Common myeloid progenitor, CD34-positive (primary cell): Measurements from ENCODE around the gene FGFR3. TPM values are rescaled to one million over a fixed set of nuclear protein-coding genes. Genes with fewer than 3 reads are reported as not detected.

Experiments
- CTCF ChIA-PET: fragments of 350-600 bp; sonication (Branson Sonifier 250); formaldehyde crosslinking; loops from one replicate; lab custom pipeline; 2021; ENCODE audit warnings: antibody characterized with exemption; lab: Charles Lee
- POLR2A ChIA-PET: fragments of 350-600 bp; sonication (Branson Sonifier 250); formaldehyde crosslinking; loops from one replicate; lab custom pipeline; 2021; ENCODE audit warnings: antibody characterized with exemption; lab: Charles Lee
- DNase-seq, 3 donors: peaks; one replicate each; pipeline versions ENCODE4 v3.0.0 to v3.0.0-alpha.2; 2013
- H3K27ac ChIP-seq, 2 experiments: 1 replicate in 1 of 2; 2 replicates in 1 of 2; pipeline ENCODE4 v1.7.0; 2013; ENCODE audit warnings: inconsistent platforms in 2 of 2, low read length in 2 of 2, mild to moderate bottlenecking in 2 of 2, low read depth in 1 of 2, moderate library complexity in 1 of 2; ENCODE audit not compliant: severe bottlenecking in 2 of 2, insufficient read depth in 1 of 2, poor library complexity in 1 of 2
- H3K27me3 ChIP-seq, 5 experiments: replicated peaks in 2 of 5; 1 replicate in 3 of 5; 2 replicates in 2 of 5; pipeline versions ENCODE4 v1.6.1 to v1.7.0; 2013; ENCODE audit warnings: low read length in 4 of 5, mild to moderate bottlenecking in 2 of 5, moderate library complexity in 2 of 5, inconsistent platforms in 1 of 5; ENCODE audit not compliant: insufficient read depth in 5 of 5, control insufficient read depth in 4 of 5
- H3K36me3 ChIP-seq, 4 experiments: 1 replicate in 2 of 4; 2 replicates in 2 of 4; pipeline versions ENCODE4 v1.6.1 to v1.7.0; 2013; ENCODE audit warnings: low read length in 3 of 4, control low read depth in 1 of 4, mild to moderate bottlenecking in 1 of 4; ENCODE audit not compliant: control insufficient read depth in 4 of 4, insufficient read depth in 4 of 4
- H3K4me1 ChIP-seq, 4 experiments: 1 replicate in 3 of 4; 2 replicates in 1 of 4; pipeline versions ENCODE4 v1.6.1 to v1.7.1; 2013; ENCODE audit warnings: low read length in 3 of 4, mild to moderate bottlenecking in 3 of 4, control low read depth in 1 of 4, inconsistent platforms in 1 of 4, moderate library complexity in 1 of 4; ENCODE audit not compliant: control insufficient read depth in 4 of 4, insufficient read depth in 4 of 4; ENCODE audit errors: control extremely low read depth in 1 of 4
- H3K4me3 ChIP-seq, 7 experiments: 1 replicate in 4 of 7; 2 replicates in 3 of 7; pipeline versions ENCODE4 v1.5.1 to v1.7.0; 2013; ENCODE audit warnings: mild to moderate bottlenecking in 7 of 7, low read length in 6 of 7, moderate library complexity in 6 of 7, inconsistent platforms in 2 of 7, low read depth in 2 of 7, control low read depth in 1 of 7; ENCODE audit not compliant: insufficient read depth in 4 of 7, control insufficient read depth in 1 of 7; ENCODE audit errors: extremely low read depth in 1 of 7
- H3K9me3 ChIP-seq, 5 experiments: 1 replicate in 4 of 5; 2 replicates in 1 of 5; pipeline versions ENCODE4 v1.6.1 to v1.7.1; 2013; ENCODE audit warnings: low read length in 4 of 5, mild to moderate bottlenecking in 2 of 5, inconsistent platforms in 1 of 5, low read depth in 1 of 5, moderate library complexity in 1 of 5; ENCODE audit not compliant: control insufficient read depth in 4 of 5, insufficient read depth in 2 of 5; ENCODE audit errors: control extremely low read depth in 1 of 5
- WGBS: methylation state at CpG from one replicate; pipeline ENCODE4 v1.1.5; 2013; ENCODE audit not compliant: insufficient coverage; 5-methylcytosine and 5-hydroxymethylcytosine counted together
- polyA plus RNA-seq: library from polyadenylated mRNA; unstranded; fragments of 120-200 nt; gene quantifications from one replicate; pipeline ENCODE4 v1.2.1, GENCODE V29; 2013

The FGFR3 gene
- 0.37 TPM for polyA plus RNA-seq

- peaks cover 0 to 24% (median 20%) of the 10 kb centered on the region in 4 experiments for H3K4me1 ChIP-seq
- H3K27me3 ChIP-seq = peaks cover 0 to 48% (median 14%) of the 10 kb centered on the region in 5 experiments
- H3K36me3 ChIP-seq = no peaks in the 10 kb centered on the region
- no peaks in the 10 kb centered on the region for H3K9me3 ChIP-seq
- DNase-seq = peak in 2 of 3 donors; percentile 54 to 61
- peak within 1 kb of the TSS; percentile 12 to 71 (median 54) for H3K4me3 ChIP-seq
- WGBS = 1% methylated on average over 51 of the region's 95 CpGs
- H3K27ac ChIP-seq = no peak within 1 kb of the TSS
- POLR2A ChIA-PET = interaction anchor here (0.6 to 1.2 kb wide), 3 partner anchors 12 to 41 kb away, joined by 3 read pairs; no protein-coding TSS in a partner anchor
- CTCF ChIA-PET = interaction anchor here (0.7 to 4.4 kb wide), 6 partner anchors 9 to 48 kb away, joined by 3 to 28 read pairs (median 7); no protein-coding TSS in a partner anchor
These were observed at the start of gene FGFR3 for GRCh38 chr4:1792832-1793495. Gene FGFR3, plus strand, starts transcription at chr4:1793293. Its CDS starts 642 bp downstream, at chr4:1793935.

DNA sequence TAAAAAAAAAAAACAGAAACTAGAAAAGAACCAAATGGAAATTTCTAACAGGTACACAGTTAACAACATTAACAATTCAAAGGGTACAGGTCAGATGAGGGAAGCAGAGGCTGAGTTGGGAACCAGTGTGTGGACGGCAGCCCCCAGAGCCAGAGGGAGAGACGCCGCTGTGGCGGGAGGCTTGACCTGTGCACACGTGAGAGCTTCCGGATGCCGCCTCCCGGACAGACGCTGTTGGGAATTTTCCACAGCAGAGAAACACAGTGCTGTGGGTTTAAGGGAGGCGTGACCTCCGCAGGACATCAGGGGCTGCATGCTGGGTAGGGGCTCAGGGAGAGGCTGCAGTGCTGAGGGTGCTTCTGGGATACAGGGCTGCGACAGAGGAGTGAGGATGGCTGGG is 49.5 kb upstream of the FGFR3 start:
- H3K27ac ChIP-seq = no peak overlapping the region
- H3K27me3 ChIP-seq = no peaks in the 10 kb centered on the region
- no peak overlapping the region for H3K4me3 ChIP-seq
- DNase-seq = no peak
- 90% methylated on average over 2 of the region's 12 CpGs for WGBS
- CTCF ChIA-PET = interaction anchor here (1.1 to 8.7 kb wide), 7 partner anchors 13 to 166 kb away, joined by 3 to 168 read pairs (median 44); no protein-coding TSS in a partner anchor
- peaks cover 2 to 67% (median 49%) of the 10 kb centered on the region in 4 experiments for H3K36me3 ChIP-seq
- H3K9me3 ChIP-seq = peaks cover 0 to 2% (median 1%) of the 10 kb centered on the region in 5 experiments
- H3K4me1 ChIP-seq = peaks cover 0 to 11% (median 6%) of the 10 kb centered on the region in 4 experiments
- POLR2A ChIA-PET = no interaction called here

GRCh38 chr4:1743975-1744374 is 49.1 kb upstream of the FGFR3 start:
- peaks cover 2 to 63% (median 45%) of the 10 kb centered on the region in 4 experiments for H3K36me3 ChIP-seq
- 97% methylated on average over 6 of the region's 6 CpGs for WGBS

GRCh38 chr4:1744552-1744951 is 48.5 kb upstream of the FGFR3 start:
- H3K27me3 ChIP-seq = no peaks in the 10 kb centered on the region
- CTCF ChIA-PET = interaction anchor here (0.6 to 8.7 kb wide), 13 partner anchors 11 to 170 kb away, joined by 3 to 168 read pairs (median 23); no protein-coding TSS in a partner anchor
- H3K27ac ChIP-seq = no peak overlapping the region
- peaks cover 0 to 12% (median 10%) of the 10 kb centered on the region in 4 experiments for H3K4me1 ChIP-seq
- POLR2A ChIA-PET = no interaction called here
- no peak overlapping the region for H3K4me3 ChIP-seq
- 96% methylated on average over 11 of the region's 14 CpGs for WGBS
- H3K9me3 ChIP-seq = no peaks in the 10 kb centered on the region
- DNase-seq = no peak
- H3K36me3 ChIP-seq = peaks cover 2 to 57% (median 41%) of the 10 kb centered on the region in 4 experiments

More at GRCh38 chr4:1743975-1744374, 49.1 kb upstream of the FGFR3 start:
- ChIA-PET POLR2A (no interaction called here), CTCF (interaction anchor here (0.6 to 8.7 kb wide), 10 partner anchors 11 to 170 kb away, joined by 3 to 168 read pairs (median 25); no protein-coding TSS in a partner anchor)
- H3K9me3 ChIP-seq = no peaks in the 10 kb centered on the region
- no peak overlapping the region for H3K4me3 ChIP-seq
- no peak overlapping the region for H3K27ac ChIP-seq
- H3K4me1 ChIP-seq = peaks cover 0 to 12% (median 7%) of the 10 kb centered on the region in 4 experiments
- no peaks in the 10 kb centered on the region for H3K27me3 ChIP-seq
- no peak for DNase-seq

- 97% methylated on average over 4 of the region's 13 CpGs for WGBS
- CTCF ChIA-PET = interaction anchor here (0.8 to 8.7 kb wide), 16 partner anchors 10 to 175 kb away, joined by 3 to 168 read pairs (median 12); no protein-coding TSS in a partner anchor
- peaks cover 0 to 13% (median 11%) of the 10 kb centered on the region in 4 experiments for H3K4me1 ChIP-seq
- DNase-seq = no peak
- POLR2A ChIA-PET = no interaction called here
- H3K4me3 ChIP-seq = no peak overlapping the region
- peaks cover 2 to 51% (median 36%) of the 10 kb centered on the region in 4 experiments for H3K36me3 ChIP-seq
- H3K27me3 ChIP-seq = no peaks in the 10 kb centered on the region
- H3K9me3 ChIP-seq = no peaks in the 10 kb centered on the region
- no peak overlapping the region for H3K27ac ChIP-seq
These were observed 47.9 kb upstream of the FGFR3 start for GRCh38 chr4:1745165-1745564.

GRCh38 chr4:1745697-1746096 is 47.4 kb upstream of the FGFR3 start:
- CTCF ChIA-PET = interaction anchor here (0.8 to 8.7 kb wide), 17 partner anchors 10 to 175 kb away, joined by 3 to 168 read pairs (median 11); no protein-coding TSS in a partner anchor
- POLR2A ChIA-PET = no interaction called here
- H3K36me3 ChIP-seq = peaks cover 2 to 45% (median 32%) of the 10 kb centered on the region in 4 experiments

More at GRCh38 chr4:1745697-1746096, 47.4 kb upstream of the FGFR3 start:
- Histone ChIP-seq H3K27me3 (no peaks in the 10 kb centered on the region), H3K27ac (no peak overlapping the region), H3K4me1 (peaks cover 0 to 15% (median 11%) of the 10 kb centered on the region in 4 experiments), H3K9me3 (no peaks in the 10 kb centered on the region), H3K4me3 (no peak overlapping the region)
- no peak for DNase-seq
- WGBS = 86% methylated on average over 12 of the region's 12 CpGs
